HEK293 (cell line): Measurements from ENCODE around the gene ATP6AP2.

Source experiments
- BCL11B ChIP-seq: fragments of 450-650 bp; formaldehyde crosslinking; IDR thresholded peaks from 2 replicates; pipeline ENCODE4 v1.5.1; 2016; ENCODE audit warnings: low read depth, missing biosample characterization, missing genetic modification characterization
- GLI4 ChIP-seq: fragments of 450-650 bp; formaldehyde crosslinking; IDR thresholded peaks from 2 replicates; pipeline ENCODE4 v1.5.1; 2016; ENCODE audit warnings: missing biosample characterization, missing genetic modification characterization
- HOXD13 ChIP-seq: sonication (generic); formaldehyde crosslinking; IDR thresholded peaks from 2 replicates; pipeline ENCODE4 v1.8.0; 2022; ENCODE audit warnings: missing genetic modification reagents, borderline replicate concordance
- KLF9 ChIP-seq: fragments of 450-650 bp; formaldehyde crosslinking; IDR thresholded peaks from 2 replicates; pipeline ENCODE4 v1.5.1; 2016; ENCODE audit warnings: missing biosample characterization, missing genetic modification characterization, low read depth
- OSR2 ChIP-seq: fragments of 450-650 bp; formaldehyde crosslinking; IDR thresholded peaks from 2 replicates; pipeline ENCODE4 v1.5.1; 2016; ENCODE audit warnings: missing biosample characterization, missing genetic modification characterization
- PBX3 ChIP-seq: sonication (generic); formaldehyde crosslinking; IDR thresholded peaks from 2 replicates; pipeline ENCODE4 v1.8.1; 2022; ENCODE audit warnings: mild to moderate bottlenecking, moderate library complexity, missing genetic modification reagents
- PRDM4 ChIP-seq: fragments of 450-650 bp; formaldehyde crosslinking; IDR thresholded peaks from 2 replicates; pipeline ENCODE4 v1.5.1; 2017; ENCODE audit warnings: missing biosample characterization, missing genetic modification characterization
- RBAK ChIP-seq: fragments of 450-650 bp; formaldehyde crosslinking; IDR thresholded peaks from 2 replicates; pipeline ENCODE4 v1.5.1; 2016; ENCODE audit warnings: missing biosample characterization, missing genetic modification characterization
- SCRT1 ChIP-seq: fragments of 450-650 bp; formaldehyde crosslinking; IDR thresholded peaks from 2 replicates; pipeline ENCODE4 v1.5.1; 2016; ENCODE audit warnings: missing biosample characterization, missing genetic modification characterization, borderline replicate concordance
- SETDB1 ChIP-seq: IDR thresholded peaks from one replicate; pipeline ENCODE4 v1.6.1; 2017; ENCODE audit warnings: mild to moderate bottlenecking, low read length, moderate library complexity, mixed read lengths; ENCODE audit not compliant: insufficient read length
- ZBTB44 ChIP-seq: fragments of 450-650 bp; IDR thresholded peaks from 2 replicates; pipeline ENCODE4 v1.5.1; 2018; ENCODE audit warnings: missing biosample characterization, mild to moderate bottlenecking, missing genetic modification characterization
- ZFP3 ChIP-seq: fragments of 450-650 bp; formaldehyde crosslinking; IDR thresholded peaks from 2 replicates; pipeline ENCODE4 v1.5.1; 2016; ENCODE audit warnings: low read depth, missing biosample characterization, missing genetic modification characterization
- ZFP69B ChIP-seq: fragments of 450-650 bp; formaldehyde crosslinking; IDR thresholded peaks from 2 replicates; pipeline ENCODE4 v1.5.1; 2016; ENCODE audit warnings: missing biosample characterization, missing genetic modification characterization
- ZNF146 ChIP-seq: fragments of 450-650 bp; formaldehyde crosslinking; IDR thresholded peaks from 2 replicates; pipeline ENCODE4 v1.5.1; 2016; ENCODE audit warnings: missing biosample characterization, missing genetic modification characterization
- ZNF18 ChIP-seq: fragments of 450-650 bp; formaldehyde crosslinking; IDR thresholded peaks from 2 replicates; pipeline ENCODE4 v1.5.1; 2016; ENCODE audit warnings: missing biosample characterization, missing genetic modification characterization
- ZNF19 ChIP-seq: fragments of 450-650 bp; formaldehyde crosslinking; IDR thresholded peaks from 2 replicates; pipeline ENCODE4; 2016; ENCODE audit warnings: missing biosample characterization, missing genetic modification characterization, low read depth
- ZNF211 ChIP-seq: fragments of 450-650 bp; formaldehyde crosslinking; IDR thresholded peaks from 2 replicates; pipeline ENCODE4 v1.5.1; 2016; ENCODE audit warnings: low read depth, missing biosample characterization, missing genetic modification characterization
- ZNF221 ChIP-seq: fragments of 450-650 bp; formaldehyde crosslinking; IDR thresholded peaks from 2 replicates; pipeline ENCODE4 v1.5.1; 2017; ENCODE audit warnings: missing biosample characterization, missing genetic modification characterization, borderline replicate concordance
- ZNF335 ChIP-seq: fragments of 450-650 bp; formaldehyde crosslinking; conservative IDR thresholded peaks from 2 replicates; pipeline ENCODE4 v1.5.1; 2016; ENCODE audit warnings: missing biosample characterization, missing genetic modification characterization
- ZNF341 ChIP-seq: fragments of 450-650 bp; formaldehyde crosslinking; IDR thresholded peaks from 2 replicates; pipeline ENCODE4; 2016; ENCODE audit warnings: low read depth, missing biosample characterization, missing genetic modification characterization
- ZNF37A ChIP-seq: fragments of 450-650 bp; IDR thresholded peaks from 2 replicates; pipeline ENCODE4 v1.5.1; 2018; ENCODE audit warnings: missing biosample characterization, missing genetic modification characterization
- ZNF398 ChIP-seq: fragments of 450-650 bp; formaldehyde crosslinking; IDR thresholded peaks from 2 replicates; pipeline ENCODE4 v1.5.1; 2017; ENCODE audit warnings: missing biosample characterization, missing genetic modification characterization
- ZNF510 ChIP-seq: fragments of 450-650 bp; formaldehyde crosslinking; IDR thresholded peaks from 2 replicates; pipeline ENCODE4 v1.5.1; 2018; ENCODE audit warnings: mild to moderate bottlenecking, missing genetic modification characterization, missing biosample characterization; ENCODE audit not compliant: insufficient replicate concordance
- ZNF548 ChIP-seq: fragments of 450-650 bp; formaldehyde crosslinking; IDR thresholded peaks from 2 replicates; pipeline ENCODE4 v1.5.1; 2016; ENCODE audit warnings: missing biosample characterization, missing genetic modification characterization
- ZNF585B ChIP-seq: fragments of 450-650 bp; formaldehyde crosslinking; IDR thresholded peaks from 2 replicates; pipeline ENCODE4 v1.5.1; 2016; ENCODE audit warnings: missing biosample characterization, missing genetic modification characterization
- ZNF623 ChIP-seq: fragments of 450-650 bp; formaldehyde crosslinking; IDR thresholded peaks from 2 replicates; pipeline ENCODE4 v1.5.1; 2016; ENCODE audit warnings: missing biosample characterization, missing genetic modification characterization
- ZNF629 ChIP-seq: fragments of 450-650 bp; formaldehyde crosslinking; IDR thresholded peaks from 2 replicates; pipeline ENCODE4 v1.5.1; 2017; ENCODE audit warnings: missing biosample characterization, missing genetic modification characterization
- ZNF658 ChIP-seq: fragments of 450-650 bp; formaldehyde crosslinking; IDR thresholded peaks from 2 replicates; pipeline ENCODE4; 2016; ENCODE audit warnings: missing biosample characterization, missing genetic modification characterization
- ZNF660 ChIP-seq: fragments of 450-650 bp; IDR thresholded peaks from 2 replicates; pipeline ENCODE4 v1.5.1; 2018; ENCODE audit warnings: missing biosample characterization, mild to moderate bottlenecking, missing genetic modification characterization
- ZNF670 ChIP-seq: fragments of 450-650 bp; formaldehyde crosslinking; IDR thresholded peaks from 2 replicates; pipeline ENCODE4 v1.5.1; 2016; ENCODE audit warnings: missing biosample characterization, missing genetic modification characterization, low read depth
- ZNF792 ChIP-seq: fragments of 450-650 bp; formaldehyde crosslinking; IDR thresholded peaks from 2 replicates; pipeline ENCODE4 v1.5.1; 2016; ENCODE audit warnings: missing biosample characterization, missing genetic modification characterization
- ZNF843 ChIP-seq: fragments of 450-650 bp; formaldehyde crosslinking; IDR thresholded peaks from 2 replicates; pipeline ENCODE4 v1.5.1; 2016; ENCODE audit warnings: missing biosample characterization, missing genetic modification characterization
- ZSCAN30 ChIP-seq: fragments of 450-650 bp; IDR thresholded peaks from 2 replicates; pipeline ENCODE4 v1.5.1; 2018; ENCODE audit warnings: missing biosample characterization, mild to moderate bottlenecking, missing genetic modification characterization, moderate library complexity

Gene ATP6AP2

GRCh38 chrX:40531056-40531826, 49.5 kb upstream of the ATP6AP2 start (continued):
- no peak for TF ChIP-seq ZNF623
- TF ChIP-seq ZNF792 = no peak
- no peak for TF ChIP-seq ZNF19 (tag by site-specific recombination)
- no peak for TF ChIP-seq ZNF221 (tag by site-specific recombination)
- TF ChIP-seq ZNF211 (tag by site-specific recombination) = no peak
- peak; percentile 65; the same call in 1 of the 2 replicates for TF ChIP-seq ZSCAN30 (tag by site-specific recombination)
- TF ChIP-seq ZNF37A (tag by site-specific recombination) = no peak
- no peak for TF ChIP-seq ZNF660 (tag by site-specific recombination)
- TF ChIP-seq ZNF341 (tag by site-specific recombination) = peak; percentile 54
- no peak for TF ChIP-seq BCL11B (tag by site-specific recombination)
- TF ChIP-seq ZNF18 (tag by site-specific recombination) = no peak; the same call in 1 of the 2 replicates
- no peak for TF ChIP-seq ZNF398 (tag by site-specific recombination)
- no peak for TF ChIP-seq SETDB1
- peak; percentile 45 for TF ChIP-seq ZNF335 (tag by site-specific recombination)
- no peak for TF ChIP-seq ZNF585B
- TF ChIP-seq ZNF548 (tag by site-specific recombination) = no peak
- TF ChIP-seq ZFP69B (tag by site-specific recombination) = peak; percentile 74; the same call in 1 of the 2 replicates
- TF ChIP-seq ZNF670 (tag by site-specific recombination) = no peak
- peak; percentile 85 for TF ChIP-seq HOXD13 (CRISPR knock-in tag)
- peak; percentile 97 for TF ChIP-seq PRDM4 (tag by site-specific recombination)
- TF ChIP-seq OSR2 (tag by site-specific recombination) = peak; percentile 59
- TF ChIP-seq ZBTB44 (tag by site-specific recombination) = 0 out of 2 replicates have a peak, but pooled peaks have one; percentile 21
- no peak for TF ChIP-seq ZFP3 (tag by site-specific recombination)
- TF ChIP-seq ZNF510 (tag by site-specific recombination) = no peak
- TF ChIP-seq SCRT1 = peak; percentile 38; the same call in 1 of the 2 replicates
- no peak for TF ChIP-seq RBAK (tag by site-specific recombination)
- no peak for TF ChIP-seq ZNF629
- no peak for TF ChIP-seq GLI4
- no peak for TF ChIP-seq KLF9 (tag by site-specific recombination)
- no peak for TF ChIP-seq ZNF146 (tag by site-specific recombination)
- TF ChIP-seq PBX3 (CRISPR knock-in tag) = no peak
- peak; percentile 67; the same call in 1 of the 2 replicates for TF ChIP-seq ZNF843 (tag by site-specific recombination)
- TF ChIP-seq ZNF658 (tag by site-specific recombination) = no peak
